GM12873 (cell line): ENCODE results near the gene GPR18.

Source experiments
- TF ChIP-seq, protein P1 (sequence below): IDR thresholded peaks from 2 replicates; pipeline ENCODE4 v1.5.1; 2012; ENCODE audit warnings: low read depth, mild to moderate bottlenecking, moderate library complexity, low read length, control low read depth; ENCODE audit not compliant: insufficient read depth; ENCODE audit errors: missing control alignments

The GPR18 gene

GRCh38 chr13:99260216-99260615, 2.0 kb upstream of the GPR18 start:
- TF ChIP-seq, protein P1, sequence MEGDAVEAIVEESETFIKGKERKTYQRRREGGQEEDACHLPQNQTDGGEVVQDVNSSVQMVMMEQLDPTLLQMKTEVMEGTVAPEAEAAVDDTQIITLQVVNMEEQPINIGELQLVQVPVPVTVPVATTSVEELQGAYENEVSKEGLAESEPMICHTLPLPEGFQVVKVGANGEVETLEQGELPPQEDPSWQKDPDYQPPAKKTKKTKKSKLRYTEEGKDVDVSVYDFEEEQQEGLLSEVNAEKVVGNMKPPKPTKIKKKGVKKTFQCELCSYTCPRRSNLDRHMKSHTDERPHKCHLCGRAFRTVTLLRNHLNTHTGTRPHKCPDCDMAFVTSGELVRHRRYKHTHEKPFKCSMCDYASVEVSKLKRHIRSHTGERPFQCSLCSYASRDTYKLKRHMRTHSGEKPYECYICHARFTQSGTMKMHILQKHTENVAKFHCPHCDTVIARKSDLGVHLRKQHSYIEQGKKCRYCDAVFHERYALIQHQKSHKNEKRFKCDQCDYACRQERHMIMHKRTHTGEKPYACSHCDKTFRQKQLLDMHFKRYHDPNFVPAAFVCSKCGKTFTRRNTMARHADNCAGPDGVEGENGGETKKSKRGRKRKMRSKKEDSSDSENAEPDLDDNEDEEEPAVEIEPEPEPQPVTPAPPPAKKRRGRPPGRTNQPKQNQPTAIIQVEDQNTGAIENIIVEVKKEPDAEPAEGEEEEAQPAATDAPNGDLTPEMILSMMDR: no peak

DNA sequence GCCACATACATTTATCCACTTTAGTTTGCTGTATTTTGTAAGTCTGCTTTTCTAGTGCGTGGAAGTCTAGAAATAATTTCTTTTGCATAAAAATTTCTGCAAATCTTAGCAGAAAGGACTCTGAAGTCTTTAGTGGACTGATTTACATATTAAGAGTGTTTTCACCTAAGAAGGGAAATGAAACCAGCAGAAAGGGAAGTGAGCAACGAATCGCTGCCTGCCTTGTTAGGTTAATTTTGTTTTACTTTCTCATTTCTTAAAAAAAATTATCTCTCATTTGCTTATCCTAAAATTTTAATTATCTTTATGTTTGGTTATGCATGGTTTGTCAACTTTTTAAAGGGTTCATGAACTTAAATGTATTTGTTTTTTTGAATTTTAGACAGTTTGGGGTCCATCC, 767 bp upstream of the GPR18 start:
- TF ChIP-seq, protein P1: no peak

DNA sequence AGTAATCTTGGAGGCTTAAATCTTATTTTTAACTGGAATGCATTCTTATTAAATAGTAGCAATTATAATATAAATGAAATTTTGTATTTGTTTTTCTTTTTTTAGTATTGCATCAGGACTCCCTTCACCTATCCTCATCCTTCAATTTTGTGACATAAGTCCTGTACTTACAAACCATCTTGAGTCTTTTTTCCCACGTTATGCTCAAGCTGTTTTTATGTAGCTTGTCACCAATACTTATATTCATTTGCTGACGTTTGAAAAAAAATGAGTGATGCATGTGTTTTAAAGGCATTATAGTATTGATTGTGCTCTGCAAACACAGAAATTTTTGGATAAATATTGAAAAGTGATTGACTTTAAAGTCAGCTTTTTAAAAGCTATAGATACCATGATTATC, 888 bp downstream of the GPR18 start:
- TF ChIP-seq, protein P1: no peak

DNA sequence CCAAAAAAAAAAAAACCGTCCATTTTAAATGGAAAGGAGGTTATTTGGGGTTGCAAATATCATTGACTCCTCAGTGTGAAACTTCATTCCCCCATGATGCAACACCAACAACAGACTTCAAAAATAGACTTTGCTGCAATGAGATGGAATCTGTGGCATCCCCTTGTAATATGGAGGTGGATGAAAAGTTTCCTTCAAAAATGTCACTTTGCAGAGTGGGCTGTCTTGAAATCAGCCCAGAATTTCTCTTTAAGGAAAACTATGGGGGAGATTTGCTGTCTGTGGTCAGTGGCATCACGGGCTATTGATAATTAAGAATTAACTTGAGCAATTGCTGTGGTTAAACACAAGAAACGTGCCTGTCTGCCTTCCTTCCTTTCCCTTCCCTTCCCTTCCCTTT, 1.5 kb downstream of the GPR18 start:
- TF ChIP-seq, protein P1: no peak

- TF ChIP-seq, protein P1: no peak
Observed at GRCh38 chr13:99256283-99256682, 1.9 kb downstream of the GPR18 start.

DNA sequence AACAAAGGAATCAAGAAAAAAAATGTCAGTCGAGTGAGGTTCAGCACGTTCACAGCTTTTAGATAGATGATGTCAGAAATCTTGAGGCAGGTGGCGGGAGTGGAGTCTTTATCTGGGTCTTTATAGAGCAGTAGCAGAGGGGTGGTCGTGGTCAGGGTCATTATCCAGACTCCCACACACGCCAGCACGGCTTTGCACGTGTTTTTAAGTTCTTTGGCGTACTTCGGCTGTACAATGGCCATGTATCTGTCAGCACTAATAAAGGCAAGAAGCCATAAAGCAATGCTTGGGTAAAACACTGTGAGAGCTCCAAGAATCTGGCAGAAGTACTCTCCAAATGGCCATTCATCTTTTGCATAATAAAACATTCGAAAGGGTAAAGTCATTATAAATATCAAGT, 2.9 kb downstream of the GPR18 start:
- TF ChIP-seq, protein P1: no peak

DNA sequence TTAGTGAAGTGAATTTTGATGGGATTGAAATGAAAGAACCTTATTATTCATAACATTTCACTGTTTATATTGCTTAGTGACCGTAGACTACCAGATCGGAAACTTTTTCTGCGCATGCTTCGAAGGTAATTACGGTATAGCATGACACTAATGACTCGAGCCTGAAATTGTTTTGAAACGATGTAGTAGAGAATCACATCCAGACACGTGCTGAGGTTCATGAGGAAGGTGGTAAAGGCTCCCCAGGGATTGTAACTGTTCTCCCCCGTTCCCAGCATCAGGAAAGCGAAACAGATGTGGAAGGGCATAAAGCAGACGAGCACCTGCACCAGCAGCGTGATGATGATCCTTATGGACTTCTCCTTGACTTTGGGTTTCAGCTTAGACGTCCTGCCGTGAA, 3.3 kb downstream of the GPR18 start:
- TF ChIP-seq, protein P1: no peak
